OCI-LY1 (cell line): ENCODE results near the gene BPIFB2.
"Not testable (repeated sequence)": the region's sequence is repeated elsewhere in the genome, so short reads cannot be mapped to it uniquely, and the experiment has no call there.

Source experiments
- H2AFZ ChIP-seq: fragments of 200-600 bp; sonication (generic), shearing (Covaris generic); 2 replicates; pipeline ENCODE4 v1.6.0; 2014; ENCODE audit warnings: antibody characterized with exemption, mild to moderate bottlenecking, low read length
- H3F3A ChIP-seq: fragments of 200-600 bp; sonication (generic), shearing (Covaris generic); 2 replicates; pipeline ENCODE4 v1.6.0; 2014; ENCODE audit warnings: mild to moderate bottlenecking, antibody characterized with exemption, low read length, moderate library complexity; ENCODE audit not compliant: insufficient read depth
- H3K27ac ChIP-seq: fragments of 200-600 bp; sonication (generic); 2 replicates; pipeline ENCODE4 v1.5.1; 2014; ENCODE audit warnings: low read length, mixed run types, mild to moderate bottlenecking, low read depth; ENCODE audit not compliant: poor library complexity, severe bottlenecking
- H3K27me3 ChIP-seq: fragments of 200-600 bp; sonication (generic); 2 replicates; pipeline ENCODE4 v1.6.0; 2014; ENCODE audit warnings: antibody characterized with exemption, mild to moderate bottlenecking, low read length, moderate library complexity; ENCODE audit not compliant: insufficient read depth
- H3K36me3 ChIP-seq: fragments of 200-600 bp; sonication (generic); 2 replicates; pipeline ENCODE4 v1.6.1; 2014; ENCODE audit warnings: mild to moderate bottlenecking, antibody characterized with exemption, low read length, moderate library complexity, mixed read lengths; ENCODE audit not compliant: insufficient read depth
- H3K4me1 ChIP-seq: fragments of 200-600 bp; sonication (generic); 2 replicates; pipeline ENCODE4 v1.5.1; 2014; ENCODE audit warnings: mild to moderate bottlenecking, low read length, moderate library complexity; ENCODE audit not compliant: insufficient read depth, severe bottlenecking
- H3K4me2 ChIP-seq: fragments of 200-600 bp; sonication (generic), shearing (Covaris generic); 2 replicates; pipeline ENCODE4 v1.6.1; 2014; ENCODE audit warnings: low read length
- H3K4me3 ChIP-seq: fragments of 200-600 bp; sonication (generic); 2 replicates; pipeline ENCODE4 v1.5.1; 2014; ENCODE audit warnings: low read length, low read depth, mild to moderate bottlenecking, mixed read lengths; ENCODE audit not compliant: poor library complexity, severe bottlenecking
- H3K79me2 ChIP-seq: fragments of 200-600 bp; shearing (Covaris generic); 2 replicates; pipeline ENCODE4 v1.6.1; 2016; ENCODE audit warnings: mixed run types, low read length, mixed read lengths; ENCODE audit not compliant: insufficient read depth
- H3K9ac ChIP-seq: fragments of 200-600 bp; sonication (generic), shearing (Covaris generic); 2 replicates; pipeline ENCODE4 v1.6.1; 2014; ENCODE audit warnings: mild to moderate bottlenecking, low read length, mixed read lengths
- H3K9me2 ChIP-seq: fragments of 200-600 bp; sonication (generic), shearing (Covaris generic); 2 replicates; pipeline ENCODE4 v1.6.1; 2014; ENCODE audit warnings: low read depth, mild to moderate bottlenecking, low read length, mixed read lengths
- H3K9me3 ChIP-seq: fragments of 200-600 bp; shearing (Covaris generic); 2 replicates; pipeline ENCODE4 v1.6.1; 2014; ENCODE audit warnings: low read length, mixed read lengths
- H4K20me1 ChIP-seq: fragments of 200-600 bp; sonication (generic), shearing (Covaris generic); 2 replicates; pipeline ENCODE4 v1.6.0; 2016; ENCODE audit warnings: mild to moderate bottlenecking, low read length; ENCODE audit not compliant: insufficient read depth
- CTCF ChIP-seq: fragments of 200-600 bp; sonication (generic), shearing (Covaris generic); IDR thresholded peaks from 2 replicates; pipeline ENCODE4 v1.5.1; 2017; ENCODE audit warnings: mild to moderate bottlenecking, antibody characterized with exemption, low read length, moderate library complexity, mixed read lengths
- EZH2 ChIP-seq: fragments of 200-600 bp; sonication (generic), shearing (Covaris generic); IDR thresholded peaks from 2 replicates; pipeline ENCODE4 v1.8.0; 2017; ENCODE audit warnings: borderline replicate concordance, mixed run types, mild to moderate bottlenecking, antibody characterized with exemption, low read length, moderate library complexity, mixed read lengths

BPIFB2 gene

GRCh38 chr20:32972181-32973076 is 35.1 kb upstream of the BPIFB2 start:
- Histone ChIP-seq H3K79me2 (no peaks in the 10 kb centered on the region), H3K9me3 (no peaks in the 10 kb centered on the region), H3K36me3 (no peaks in the 10 kb centered on the region), H3F3A (no peaks in the 10 kb centered on the region), H3K4me2 (peak overlapping the region; percentile 38; the same call in 1 of the 2 replicates), H2AFZ (0 out of 2 replicates have a peak overlapping the region, but pooled peaks have one; percentile 34), H3K4me1 (peaks cover 16% of the 10 kb centered on the region), H3K27me3 (peaks cover under 1% of the 10 kb centered on the region; the same call in 1 of the 2 replicates), H3K9me2 (no peaks in the 10 kb centered on the region), H4K20me1 (no peaks in the 10 kb centered on the region), H3K27ac (peak overlapping the region; percentile 55), H3K9ac (no peak overlapping the region; the same call in 1 of the 2 replicates), H3K4me3 (peak overlapping the region; percentile 5)
- no peak for TF ChIP-seq EZH2
- no peak for TF ChIP-seq CTCF

DNA sequence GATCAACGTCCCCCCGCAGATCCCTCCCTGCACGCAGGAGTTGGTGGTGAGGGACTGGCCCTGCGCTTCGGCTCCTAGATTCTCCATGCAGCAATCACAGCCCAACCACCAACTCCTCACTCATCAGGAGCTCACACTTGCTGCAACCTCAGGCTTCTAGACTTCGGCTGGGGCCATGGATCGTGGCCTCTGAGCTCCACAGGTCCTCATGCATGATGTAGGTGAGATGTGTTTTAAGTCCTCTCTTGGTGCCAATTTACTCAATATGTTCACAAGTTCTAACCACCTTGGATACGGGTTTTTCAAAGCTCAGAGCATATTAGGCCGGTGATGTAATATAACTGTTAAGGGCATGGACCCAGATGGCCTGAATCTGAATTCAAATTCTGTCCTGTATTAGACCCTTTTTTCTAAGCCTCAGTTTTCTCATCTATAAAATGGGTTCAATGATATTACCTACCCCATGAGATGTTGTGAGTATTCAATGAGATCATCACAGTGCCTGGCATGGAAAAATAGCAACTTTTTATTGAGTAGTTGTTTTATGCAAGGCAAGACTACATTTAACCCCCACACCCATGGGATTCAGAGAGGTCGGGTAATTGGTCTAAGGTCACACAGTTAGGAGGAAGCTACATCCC is 34.3 kb upstream of the BPIFB2 start:
- Histone ChIP-seq H3K4me1 (peaks cover 16% of the 10 kb centered on the region), H3K27ac (no peak overlapping the region), H3K4me3 (no peak overlapping the region), H3K9ac (no peak overlapping the region), H4K20me1 (no peaks in the 10 kb centered on the region), H3K79me2 (no peaks in the 10 kb centered on the region), H3K27me3 (no peaks in the 10 kb centered on the region; the same call in 1 of the 2 replicates), H3K9me2 (no peaks in the 10 kb centered on the region), H2AFZ (no peak overlapping the region), H3K9me3 (no peaks in the 10 kb centered on the region), H3F3A (no peaks in the 10 kb centered on the region), H3K36me3 (no peaks in the 10 kb centered on the region), H3K4me2 (no peak overlapping the region)
- TF ChIP-seq EZH2: no peak
- no peak for TF ChIP-seq CTCF

DNA sequence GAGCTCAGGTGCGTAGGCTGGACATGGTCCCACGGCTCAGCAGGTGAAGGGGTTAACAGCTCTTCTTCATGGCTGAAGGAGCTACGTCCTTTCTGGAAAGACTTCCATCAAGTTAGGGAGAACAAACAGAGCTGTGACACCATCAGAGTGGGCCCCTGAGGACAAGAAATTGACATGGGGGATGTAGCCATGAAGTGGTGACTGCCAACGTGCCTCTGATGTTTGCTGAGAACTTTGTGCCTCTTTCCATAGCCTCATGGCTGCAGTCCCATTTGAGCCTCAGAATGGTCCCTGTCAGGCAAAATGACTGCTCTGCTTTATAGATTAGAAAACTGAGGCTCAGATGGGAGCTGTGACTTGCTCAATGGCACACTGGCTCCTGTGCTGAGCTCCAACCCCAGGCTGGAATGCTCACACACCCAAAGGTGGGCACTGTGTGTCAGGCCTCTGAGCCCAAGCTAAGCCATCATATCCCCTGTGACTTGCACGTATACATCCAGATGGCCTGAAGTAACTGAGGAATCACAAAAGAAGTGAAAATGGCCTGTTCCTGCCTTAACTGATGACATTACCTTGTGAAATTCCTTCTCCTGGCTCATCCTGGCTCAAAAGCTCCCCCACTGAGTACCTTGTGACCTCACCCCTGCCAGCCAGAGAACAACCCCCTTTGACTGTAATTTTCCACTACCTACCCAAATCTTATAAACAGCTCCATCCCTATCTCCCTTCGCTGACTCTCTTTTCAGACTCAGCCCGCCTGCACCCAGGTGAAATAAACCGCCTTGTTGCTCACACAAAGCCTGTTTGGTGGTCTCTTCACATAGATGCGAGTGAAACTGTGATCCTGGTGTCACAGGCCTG is 33.1 kb upstream of the BPIFB2 start:
- H3K4me1 ChIP-seq: peaks cover 16% of the 10 kb centered on the region
- H3K27me3 ChIP-seq, H3K9me3 ChIP-seq, H3F3A ChIP-seq, H3K4me3 ChIP-seq, H3K9ac ChIP-seq, H3K79me2 ChIP-seq, H3K27ac ChIP-seq, H3K9me2 ChIP-seq, H2AFZ ChIP-seq, H3K4me2 ChIP-seq, H3K36me3 ChIP-seq, H4K20me1 ChIP-seq: not testable (repeated sequence)

DNA sequence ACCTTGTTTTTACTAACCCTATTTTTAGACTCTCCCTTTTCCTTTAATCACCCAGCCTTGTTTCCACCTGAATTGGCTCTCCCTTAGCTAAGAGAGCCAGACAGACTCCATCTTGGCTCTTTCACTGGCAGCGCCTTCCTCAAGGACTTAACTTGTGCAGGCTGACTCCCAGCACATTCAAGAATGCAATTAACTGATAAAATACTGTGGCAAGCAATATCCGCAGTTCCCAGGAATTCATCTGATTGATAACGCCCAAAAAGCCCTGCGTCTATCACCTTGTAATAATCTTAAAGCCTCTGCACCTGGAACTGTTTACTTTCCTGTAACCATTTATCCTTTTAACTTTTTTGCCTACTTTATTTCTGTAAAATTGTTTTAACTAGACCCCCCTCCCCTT is 32.4 kb upstream of the BPIFB2 start:
- not testable (repeated sequence) for H3F3A ChIP-seq, H3K79me2 ChIP-seq, H3K27me3 ChIP-seq, H3K27ac ChIP-seq, H3K36me3 ChIP-seq, H2AFZ ChIP-seq, H3K9me3 ChIP-seq, H3K9ac ChIP-seq, H3K4me2 ChIP-seq, H3K4me3 ChIP-seq, H3K9me2 ChIP-seq, H4K20me1 ChIP-seq
- peaks cover 16% of the 10 kb centered on the region for H3K4me1 ChIP-seq
